Hepatocyte (in vitro differentiated cells): ENCODE measurements around the gene HOXA5. TPM values are rescaled to one million over a fixed set of nuclear protein-coding genes. Genes with fewer than 3 reads are reported as not detected.

ENCODE experiments used
- DNase-seq: peaks from one replicate; pipeline ENCODE4 v3.0.0-alpha.2; 2016; ENCODE audit warnings: low spot score
- H2AFZ ChIP-seq: fragments of 200-600 bp; sonication (generic); 2 replicates; pipeline ENCODE4 v1.6.0; 2016; ENCODE audit warnings: antibody characterized with exemption, mild to moderate bottlenecking
- H3K27ac ChIP-seq: fragments of 200-600 bp; sonication (generic); 2 replicates; pipeline ENCODE4 v1.5.1; 2016; ENCODE audit warnings: mild to moderate bottlenecking
- H3K27me3 ChIP-seq: fragments of 200-600 bp; sonication (generic); 2 replicates; pipeline ENCODE4 v1.6.1; 2016
- H3K36me3 ChIP-seq: fragments of 200-600 bp; sonication (generic); replicated peaks from 2 replicates; pipeline ENCODE4 v1.5.1; 2016; ENCODE audit warnings: low read depth; ENCODE audit not compliant: insufficient read depth
- H3K4me1 ChIP-seq: fragments of 200-600 bp; sonication (generic); 2 replicates; pipeline ENCODE4 v1.5.1; 2016; ENCODE audit warnings: mild to moderate bottlenecking, moderate library complexity; ENCODE audit not compliant: insufficient read depth
- H3K4me2 ChIP-seq: fragments of 200-600 bp; sonication (generic); 2 replicates; pipeline ENCODE4 v1.6.0; 2016
- H3K4me3 ChIP-seq: fragments of 200-600 bp; sonication (generic); 2 replicates; pipeline ENCODE4 v1.5.1; 2016; ENCODE audit warnings: mild to moderate bottlenecking
- H3K79me2 ChIP-seq: fragments of 200-600 bp; sonication (generic); 2 replicates; pipeline ENCODE4 v1.6.0; 2017; ENCODE audit warnings: mild to moderate bottlenecking
- H3K9me2 ChIP-seq: fragments of 200-600 bp; sonication (generic); replicated peaks from 2 replicates; pipeline ENCODE4 v1.6.0; 2017; ENCODE audit warnings: mild to moderate bottlenecking; ENCODE audit not compliant: insufficient read depth
- H3K9me3 ChIP-seq: fragments of 200-600 bp; sonication (generic); 2 replicates; pipeline ENCODE4 v1.5.1; 2016; ENCODE audit warnings: low read depth, mild to moderate bottlenecking
- H4K20me1 ChIP-seq: fragments of 200-600 bp; sonication (generic); 2 replicates; pipeline ENCODE4 v1.6.0; 2016; ENCODE audit warnings: mild to moderate bottlenecking; ENCODE audit not compliant: insufficient read depth, poor library complexity, severe bottlenecking
- CTCF ChIP-seq: fragments of 200-600 bp; sonication (generic); IDR thresholded peaks from 2 replicates; pipeline ENCODE4 v1.5.1; 2016; ENCODE audit warnings: antibody characterized with exemption, mild to moderate bottlenecking; ENCODE audit not compliant: poor library complexity
- EZH2 ChIP-seq: fragments of 200-600 bp; sonication (generic); IDR thresholded peaks from 2 replicates; pipeline ENCODE4 v1.6.1; 2016; ENCODE audit warnings: antibody characterized with exemption, mild to moderate bottlenecking, borderline replicate concordance
- EZH2phosphoT487 ChIP-seq: fragments of 200-600 bp; sonication (generic); IDR thresholded peaks from one replicate; pipeline ENCODE4 v1.6.1; 2018; ENCODE audit warnings: antibody characterized with exemption, mild to moderate bottlenecking, low read depth, moderate library complexity; ENCODE audit not compliant: unreplicated experiment, severe bottlenecking
- WGBS: methylation state at CpG from one replicate; pipeline ENCODE4 v1.1.6; 2016; ENCODE audit warnings: low lambda C conversion rate; ENCODE audit errors: missing lambda C conversion rate; 5-methylcytosine and 5-hydroxymethylcytosine counted together
- polyA plus RNA-seq: library from polyadenylated mRNA; unstranded; fragments of >200 nt; fragmentation: Nextera tagmentation; extraction: Ambion mirVana; gene quantifications from 2 replicates; pipeline ENCODE4 v1.2.1, GENCODE V29; 2016
- total RNA-seq: library from RNA; depleted of rRNA; stranded (reverse); fragments of >200 nt; gene quantifications from 2 replicates; pipeline ENCODE4 v1.2.3, GENCODE V29; 2014

HOXA5 gene
- total and polyA plus RNA-seq, 2 experiments from 2014 or later = 0.70 to 0.92 TPM

GRCh38 chr7:27093184-27093895 is 50.1 kb downstream of the HOXA5 start:
- no peaks in the 10 kb centered on the region for H3K9me2 ChIP-seq
- no peaks in the 10 kb centered on the region for H3K9me3 ChIP-seq
- WGBS = 54% methylated on average over 6 of the region's 6 CpGs
- H3K4me2 ChIP-seq = no peak overlapping the region
- H3K79me2 ChIP-seq = peaks cover 8% of the 10 kb centered on the region
- peaks cover 9% of the 10 kb centered on the region for H3K4me1 ChIP-seq
- DNase-seq = no peak
- peaks cover 97% of the 10 kb centered on the region for H3K27me3 ChIP-seq
- H3K27ac ChIP-seq = no peak overlapping the region
- TF ChIP-seq EZH2 (no peak), EZH2phosphoT487 (no peak), CTCF (no peak)
- no peaks in the 10 kb centered on the region for H3K36me3 ChIP-seq
- no peak overlapping the region for H2AFZ ChIP-seq
- H4K20me1 ChIP-seq = no peaks in the 10 kb centered on the region
- H3K4me3 ChIP-seq = no peak overlapping the region

- no peak for TF ChIP-seq CTCF
- no peak for TF ChIP-seq EZH2
- TF ChIP-seq EZH2phosphoT487 = no peak
Observed at GRCh38 chr7:27092819-27093110, 50.7 kb downstream of the HOXA5 start.

GRCh38 chr7:27091941-27092818 is 51.3 kb downstream of the HOXA5 start:
- Histone ChIP-seq H3K4me1 (peaks cover 4% of the 10 kb centered on the region), H3K4me2 (no peak overlapping the region), H3K9me3 (no peaks in the 10 kb centered on the region), H3K4me3 (no peak overlapping the region), H3K9me2 (no peaks in the 10 kb centered on the region), H3K27ac (no peak overlapping the region), H4K20me1 (no peaks in the 10 kb centered on the region), H3K27me3 (peaks cover 90% of the 10 kb centered on the region), H2AFZ (no peak overlapping the region), H3K36me3 (no peaks in the 10 kb centered on the region), H3K79me2 (no peaks in the 10 kb centered on the region)
- WGBS = 40% methylated on average over 9 of the region's 9 CpGs
- no peak for DNase-seq
- TF ChIP-seq EZH2 (no peak), EZH2phosphoT487 (no peak), CTCF (no peak)

More at GRCh38 chr7:27092819-27093110, 50.7 kb downstream of the HOXA5 start:
- no peaks in the 10 kb centered on the region for H3K9me3 ChIP-seq
- no peaks in the 10 kb centered on the region for H3K36me3 ChIP-seq
- H3K79me2 ChIP-seq = peaks cover 4% of the 10 kb centered on the region
- H3K4me1 ChIP-seq = peaks cover 4% of the 10 kb centered on the region
- H2AFZ ChIP-seq = no peak overlapping the region
- no peak overlapping the region for H3K27ac ChIP-seq
- no peak for DNase-seq
- H3K27me3 ChIP-seq = peaks cover 91% of the 10 kb centered on the region
- no peak overlapping the region for H3K4me3 ChIP-seq
- WGBS = 85% methylated on average over 1 of the region's 1 CpG
- no peak overlapping the region for H3K4me2 ChIP-seq
- H3K9me2 ChIP-seq = no peaks in the 10 kb centered on the region
- no peaks in the 10 kb centered on the region for H4K20me1 ChIP-seq
